Stimulated activated naive CD8-positive, alpha-beta T cell treated with anti-CD3 and anti-CD28 coated beads, Interleukin-15, Interleukin-2, amounts not matched to agents 100 ng/mL and 50 ng/mL, for 24 hours (primary cell): Measurements from ENCODE around the gene GNPTAB.
A peak's percentile ranks its signal among the peaks of the same experiment; 100 is the strongest.
"Not testable (repeated sequence)": the region's sequence is repeated elsewhere in the genome, so short reads cannot be mapped to it uniquely, and the experiment has no call there.

Experiments used
- H3K27ac Mint-ChIP-seq: one replicate; pipeline ENCODE4 v1.8.0; 2021; ENCODE audit warnings: mild to moderate bottlenecking, mixed read lengths
- H3K27me3 Mint-ChIP-seq: one replicate; pipeline ENCODE4 v1.8.0; 2021; ENCODE audit warnings: mixed read lengths
- H3K36me3 Mint-ChIP-seq: one replicate; pipeline ENCODE4 v1.8.0; 2021; ENCODE audit warnings: low read depth, mixed read lengths
- H3K4me1 Mint-ChIP-seq: one replicate; pipeline ENCODE4 v1.8.0; 2021; ENCODE audit warnings: low read depth, mixed read lengths
- H3K4me3 Mint-ChIP-seq: one replicate; pipeline ENCODE4 v1.8.0; 2021; ENCODE audit warnings: mild to moderate bottlenecking, mixed read lengths
- H3K9me3 Mint-ChIP-seq: one replicate; pipeline ENCODE4 v1.8.0; 2021; ENCODE audit warnings: mixed read lengths

The GNPTAB gene

DNA sequence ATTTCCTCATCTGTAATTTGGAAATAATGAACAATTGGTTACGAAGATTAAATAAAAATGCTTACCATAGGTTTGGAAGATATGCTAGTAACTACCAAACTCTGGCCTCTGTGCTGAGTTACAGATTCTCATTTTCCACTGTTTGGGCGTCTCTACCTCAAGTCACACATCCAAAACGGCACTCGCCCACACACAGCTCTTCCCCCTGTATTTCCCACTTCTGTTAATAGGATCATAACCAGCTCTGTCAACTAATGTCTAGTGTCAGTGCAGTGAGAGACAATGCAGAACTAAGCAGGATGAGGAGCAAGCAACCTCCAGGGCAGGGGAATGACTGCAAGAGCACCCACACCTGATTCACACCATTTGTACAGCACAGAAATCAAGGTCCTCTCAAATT, 80.6 kb downstream of the GNPTAB start:
- no peak overlapping the region for H3K27ac Mint-ChIP-seq
- H3K27me3 Mint-ChIP-seq: no peaks in the 10 kb centered on the region
- H3K4me1 Mint-ChIP-seq: peaks cover 2% of the 10 kb centered on the region
- peaks cover 69% of the 10 kb centered on the region for H3K36me3 Mint-ChIP-seq
- H3K4me3 Mint-ChIP-seq: no peak overlapping the region
- no peaks in the 10 kb centered on the region for H3K9me3 Mint-ChIP-seq

DNA sequence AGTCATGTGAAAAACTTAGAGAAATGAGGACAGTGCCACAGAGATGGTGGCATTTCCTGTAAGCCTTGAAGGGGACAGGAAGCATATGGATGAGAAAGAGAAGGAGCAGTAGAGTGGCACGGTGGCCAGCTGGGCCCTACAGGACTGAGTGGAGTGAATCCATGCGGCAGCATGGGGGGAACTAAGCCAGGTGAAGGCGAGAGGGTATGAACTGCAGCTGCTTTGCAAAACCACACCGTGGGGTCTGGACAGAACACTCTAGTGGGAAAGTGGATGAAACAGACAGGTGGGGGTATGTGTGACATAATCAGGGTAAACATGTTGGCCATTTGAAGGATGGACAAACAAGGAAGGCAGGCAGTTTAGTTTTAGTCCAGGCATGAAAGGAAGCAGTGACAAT, 81.1 kb downstream of the GNPTAB start:
- Mint-ChIP-seq H3K4me1 (peaks cover 7% of the 10 kb centered on the region), H3K27ac (peak overlapping the region; percentile 16), H3K4me3 (no peak overlapping the region), H3K36me3 (peaks cover 69% of the 10 kb centered on the region), H3K9me3 (no peaks in the 10 kb centered on the region), H3K27me3 (no peaks in the 10 kb centered on the region)

DNA sequence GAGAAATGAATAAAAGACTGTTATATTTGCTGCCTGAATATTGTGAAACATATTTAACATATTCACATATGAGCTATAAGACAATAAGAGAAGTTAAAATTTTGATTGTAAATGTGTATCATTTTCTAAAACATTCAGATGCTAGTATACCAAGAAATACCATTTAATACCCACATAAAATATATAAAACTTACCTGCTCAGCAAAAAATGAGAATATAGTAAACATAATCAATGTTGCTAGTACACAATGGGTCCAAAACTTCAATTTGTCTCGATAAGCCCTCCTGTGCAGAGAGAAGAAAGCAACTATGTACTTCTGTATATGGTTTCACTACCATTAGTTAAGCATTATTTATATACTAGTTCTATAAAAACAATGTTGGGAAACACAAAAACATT, 81.9 kb downstream of the GNPTAB start:
- peaks cover 75% of the 10 kb centered on the region for H3K36me3 Mint-ChIP-seq
- no peaks in the 10 kb centered on the region for H3K27me3 Mint-ChIP-seq
- peaks cover 15% of the 10 kb centered on the region for H3K4me1 Mint-ChIP-seq
- H3K4me3 Mint-ChIP-seq: no peak overlapping the region
- H3K27ac Mint-ChIP-seq: no peak overlapping the region
- H3K9me3 Mint-ChIP-seq: no peaks in the 10 kb centered on the region

DNA sequence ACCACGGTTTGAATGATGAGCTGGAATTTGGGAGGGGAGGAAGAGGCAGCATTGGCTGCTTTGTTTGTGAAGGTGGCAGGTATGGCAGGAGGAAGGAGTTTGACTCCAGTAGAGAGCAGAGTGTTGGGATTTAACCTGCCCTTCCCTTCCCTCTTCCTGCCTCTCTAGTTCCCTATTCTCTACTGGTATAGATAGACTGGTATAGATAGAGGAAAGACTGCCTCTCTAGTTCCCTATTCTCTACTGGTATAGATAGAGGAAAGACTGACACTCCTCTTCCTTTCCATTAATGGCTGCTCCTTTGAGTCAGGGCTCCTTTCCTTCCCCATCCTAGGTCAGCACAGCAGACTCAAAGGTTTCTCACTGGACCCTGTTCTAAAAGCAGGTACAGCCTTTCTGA, 83.1 kb downstream of the GNPTAB start:
- Mint-ChIP-seq H3K4me1 (peaks cover 27% of the 10 kb centered on the region), H3K36me3 (peaks cover 78% of the 10 kb centered on the region), H3K9me3 (no peaks in the 10 kb centered on the region), H3K4me3 (no peak overlapping the region), H3K27ac (no peak overlapping the region), H3K27me3 (no peaks in the 10 kb centered on the region)

DNA sequence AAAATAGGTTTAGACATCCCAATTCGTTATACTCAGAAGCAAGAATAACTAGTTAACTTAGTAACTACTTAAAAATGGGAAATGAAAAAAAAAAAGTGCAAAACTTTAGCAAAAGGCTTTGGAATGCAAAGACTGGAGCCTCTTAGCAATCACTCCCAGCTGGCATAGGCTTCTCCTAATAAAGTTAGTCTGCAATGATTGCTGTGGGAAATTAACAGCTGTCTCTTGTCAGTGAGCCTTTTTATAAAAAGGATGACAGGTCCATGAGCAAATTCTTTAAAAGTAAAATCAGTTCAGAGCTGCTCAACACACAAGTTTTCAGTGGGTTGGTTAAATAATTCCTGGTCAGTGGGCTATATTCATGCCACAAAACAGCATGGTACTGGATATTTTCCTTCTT, 84.1 kb downstream of the GNPTAB start:
- no peaks in the 10 kb centered on the region for H3K27me3 Mint-ChIP-seq
- H3K4me3 Mint-ChIP-seq: no peak overlapping the region
- no peak overlapping the region for H3K27ac Mint-ChIP-seq
- H3K4me1 Mint-ChIP-seq: peaks cover 28% of the 10 kb centered on the region
- no peaks in the 10 kb centered on the region for H3K9me3 Mint-ChIP-seq
- H3K36me3 Mint-ChIP-seq: peaks cover 76% of the 10 kb centered on the region

DNA sequence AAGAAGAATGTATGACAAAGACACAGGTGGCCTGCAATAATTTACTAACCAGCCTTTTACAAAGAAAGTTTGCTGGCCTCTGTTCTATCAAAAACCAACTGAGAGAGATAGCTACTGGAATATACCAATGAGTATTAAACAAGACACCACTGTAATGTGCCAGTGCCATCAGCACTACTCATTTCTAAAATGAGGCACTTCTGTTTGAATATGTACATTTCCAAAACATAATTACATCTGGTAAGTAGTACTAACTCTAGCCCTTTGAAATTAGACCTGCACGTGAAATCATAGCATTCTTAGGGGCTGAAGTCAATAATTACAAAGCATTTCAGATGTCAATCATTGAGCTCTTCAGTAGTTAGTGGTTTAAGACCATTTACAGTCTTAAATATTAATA, 84.6 kb downstream of the GNPTAB start:
- H3K4me3 Mint-ChIP-seq: no peak overlapping the region
- no peak overlapping the region for H3K27ac Mint-ChIP-seq
- peaks cover 76% of the 10 kb centered on the region for H3K36me3 Mint-ChIP-seq
- no peaks in the 10 kb centered on the region for H3K9me3 Mint-ChIP-seq
- H3K4me1 Mint-ChIP-seq: peaks cover 28% of the 10 kb centered on the region
- no peaks in the 10 kb centered on the region for H3K27me3 Mint-ChIP-seq

DNA sequence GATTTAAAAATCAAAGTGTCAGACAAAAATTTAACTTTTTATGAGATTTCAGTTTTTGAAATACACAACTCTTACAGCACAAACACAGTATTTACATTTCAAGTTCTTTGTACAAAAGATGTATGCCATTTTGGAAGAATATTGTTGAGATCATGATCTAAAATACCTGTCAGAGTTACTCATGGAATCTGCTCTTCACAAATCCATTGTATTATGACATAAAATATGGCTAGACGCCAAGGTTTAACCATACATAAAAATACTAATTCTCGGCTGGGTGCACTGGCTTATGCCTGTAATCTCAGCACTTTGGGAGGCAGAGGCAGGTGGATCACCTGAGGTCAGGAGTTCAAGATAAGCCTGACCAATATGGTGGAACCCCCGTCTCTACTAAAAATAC, 85.3 kb downstream of the GNPTAB start:
- H3K4me1 Mint-ChIP-seq: peaks cover 28% of the 10 kb centered on the region
- H3K9me3 Mint-ChIP-seq: no peaks in the 10 kb centered on the region
- H3K36me3 Mint-ChIP-seq: peaks cover 77% of the 10 kb centered on the region
- H3K4me3 Mint-ChIP-seq: no peak overlapping the region
- no peak overlapping the region for H3K27ac Mint-ChIP-seq
- H3K27me3 Mint-ChIP-seq: no peaks in the 10 kb centered on the region

DNA sequence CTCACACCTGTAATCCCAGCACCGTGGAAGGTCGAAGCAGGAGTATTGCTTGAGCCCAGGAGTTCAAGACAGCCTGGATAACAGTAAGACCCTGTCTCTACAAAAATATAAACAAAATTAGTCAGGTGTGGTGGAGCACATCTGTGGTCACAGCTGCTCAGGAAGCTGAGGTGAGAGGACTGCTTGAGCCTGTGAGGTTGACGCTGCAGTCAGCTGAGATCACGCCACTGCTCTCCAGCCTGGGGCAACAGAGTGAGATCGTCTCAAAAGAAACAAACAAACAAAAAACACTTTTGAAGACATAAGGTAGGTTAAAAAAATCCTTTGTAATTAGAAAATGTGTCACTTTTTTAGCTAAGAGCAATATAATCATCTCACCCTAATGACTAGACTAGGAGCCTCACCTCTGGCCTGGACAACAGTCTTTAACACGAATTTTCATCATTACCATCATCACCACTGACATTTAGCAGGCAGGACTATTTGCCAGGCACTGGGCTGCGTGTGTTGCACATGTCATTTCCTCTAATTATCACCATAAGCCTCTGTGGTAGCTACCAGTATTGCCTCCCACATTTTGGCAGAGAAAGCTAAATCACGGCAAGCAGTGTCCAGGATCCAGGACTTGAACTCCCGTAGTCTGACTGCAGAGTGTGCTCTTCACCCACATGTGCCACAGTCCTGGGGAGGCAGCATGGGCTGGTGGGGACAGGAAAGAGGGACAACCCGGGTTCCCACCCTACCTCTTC, 86.9 kb downstream of the GNPTAB start:
- H3K27ac Mint-ChIP-seq: peak overlapping the region; percentile 53

DNA sequence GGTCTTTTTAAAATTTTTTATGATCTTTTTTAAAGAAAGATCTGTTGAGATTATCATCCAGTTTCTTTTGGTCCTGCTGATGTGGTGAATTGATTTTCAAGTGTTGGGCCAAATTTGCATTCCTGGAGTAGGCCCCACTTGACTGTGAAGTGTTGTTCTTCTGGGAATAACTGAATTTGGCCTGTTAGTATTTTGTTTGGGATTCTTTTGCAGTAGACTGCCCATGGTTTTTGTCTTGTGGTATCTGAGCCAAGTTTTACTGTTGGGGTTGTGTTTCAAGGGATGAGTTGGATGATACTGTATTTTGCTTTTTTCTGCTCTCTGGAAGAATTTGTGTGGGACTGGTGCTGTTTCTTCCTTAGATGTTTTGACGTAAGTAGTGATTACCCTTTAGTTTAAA, 87.5 kb downstream of the GNPTAB start:
- peak overlapping the region; percentile 32 for H3K27ac Mint-ChIP-seq
- H3K4me1 Mint-ChIP-seq: peaks cover 28% of the 10 kb centered on the region
- H3K36me3 Mint-ChIP-seq: peaks cover 65% of the 10 kb centered on the region
- no peaks in the 10 kb centered on the region for H3K27me3 Mint-ChIP-seq
- no peak overlapping the region for H3K4me3 Mint-ChIP-seq
- no peaks in the 10 kb centered on the region for H3K9me3 Mint-ChIP-seq

More for the DNA sequence above, 86.9 kb downstream of the GNPTAB start:
- Mint-ChIP-seq H3K36me3 (peaks cover 71% of the 10 kb centered on the region), H3K27me3 (no peaks in the 10 kb centered on the region), H3K4me1 (peaks cover 28% of the 10 kb centered on the region), H3K4me3 (no peak overlapping the region), H3K9me3 (no peaks in the 10 kb centered on the region)

DNA sequence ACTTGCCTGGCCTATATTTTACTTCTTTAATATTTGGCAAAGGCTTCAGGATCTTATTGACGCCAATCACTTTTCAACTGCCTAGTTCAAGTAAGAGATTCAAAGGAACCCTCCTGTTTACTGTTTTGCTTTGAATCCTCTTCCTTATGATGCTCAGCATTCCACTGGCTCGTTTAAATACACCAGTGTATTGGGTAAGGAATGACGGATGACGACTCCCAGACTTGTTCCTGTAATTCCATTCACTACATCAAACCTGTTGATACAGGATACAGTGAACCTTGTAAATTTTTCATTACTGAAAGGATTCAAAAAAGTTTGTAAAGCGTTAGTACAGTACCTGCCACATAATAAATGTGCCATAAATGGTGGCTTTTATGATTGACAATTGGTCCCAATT, 89.8 kb downstream of the GNPTAB start:
- no peaks in the 10 kb centered on the region for H3K9me3 Mint-ChIP-seq
- H3K4me1 Mint-ChIP-seq: peaks cover 28% of the 10 kb centered on the region
- peaks cover 58% of the 10 kb centered on the region for H3K36me3 Mint-ChIP-seq
- H3K4me3 Mint-ChIP-seq: no peak overlapping the region
- H3K27ac Mint-ChIP-seq: no peak overlapping the region
- no peaks in the 10 kb centered on the region for H3K27me3 Mint-ChIP-seq

DNA sequence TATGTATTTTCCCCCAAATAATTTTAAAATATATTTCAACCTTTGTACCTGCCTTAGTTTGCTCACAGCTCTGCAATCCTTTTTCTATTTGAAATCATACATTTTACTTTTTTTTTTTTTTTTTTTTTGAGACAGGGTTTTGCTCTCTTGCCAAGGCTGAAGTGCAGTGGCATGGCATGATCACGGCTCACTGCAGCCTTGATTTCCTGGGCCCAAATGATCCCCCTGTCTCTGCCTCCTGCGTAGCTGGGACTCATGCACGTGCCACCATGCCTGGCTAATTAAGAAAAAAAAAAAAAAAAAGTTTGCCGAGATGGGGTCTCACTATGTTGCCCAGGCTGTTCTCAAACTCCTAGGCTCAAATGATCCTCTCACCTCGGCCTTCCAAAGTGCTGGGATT, 90.2 kb downstream of the GNPTAB start:
- no peak overlapping the region for H3K27ac Mint-ChIP-seq
- peaks cover 56% of the 10 kb centered on the region for H3K36me3 Mint-ChIP-seq
- peaks cover 28% of the 10 kb centered on the region for H3K4me1 Mint-ChIP-seq
- H3K4me3 Mint-ChIP-seq: no peak overlapping the region
- H3K9me3 Mint-ChIP-seq: no peaks in the 10 kb centered on the region
- H3K27me3 Mint-ChIP-seq: no peaks in the 10 kb centered on the region

DNA sequence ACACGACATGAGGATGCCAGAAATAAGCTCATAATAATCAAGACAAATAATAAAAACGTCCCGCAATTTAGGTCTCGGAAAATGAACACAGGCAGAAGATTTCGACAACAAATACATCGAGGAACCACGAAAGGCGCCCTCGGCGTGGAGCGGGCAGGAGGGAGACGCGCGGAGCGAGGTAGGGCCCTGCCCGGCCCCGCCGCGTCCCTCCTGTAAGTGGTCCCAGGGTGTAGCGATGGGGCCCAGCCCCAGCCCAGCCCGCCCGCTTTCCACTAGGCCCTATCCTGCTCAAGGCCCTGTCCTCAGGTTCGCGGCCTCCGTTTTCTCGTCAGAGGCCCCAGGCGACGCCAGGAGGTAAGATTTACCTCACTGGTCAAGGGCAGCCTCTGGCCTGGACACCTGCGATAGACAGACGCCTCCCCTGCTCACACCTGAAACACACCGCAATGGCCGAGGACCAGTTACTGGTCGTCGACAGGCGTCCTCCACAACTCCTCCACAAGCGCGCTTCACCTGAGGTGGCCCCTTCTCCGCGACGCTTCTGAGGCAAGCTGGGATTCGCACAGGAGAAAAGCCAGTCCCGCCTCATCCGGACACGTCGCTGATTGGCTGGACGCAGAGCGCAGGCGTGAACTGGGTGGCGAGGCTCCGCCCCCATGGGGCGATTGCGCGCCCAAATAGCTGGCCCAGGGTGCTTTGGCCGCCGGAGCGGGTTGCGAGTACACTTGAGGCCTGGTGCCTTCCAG, 91.7 kb downstream of the GNPTAB start, which contains the start of gene SYCP3:
SYCP3 (minus strand) TSS at position 543 of the 746 bp plus-strand sequence. CDS start 1,527 bp downstream, outside the sequence.
- no peaks in the 10 kb centered on the region for H3K27me3 Mint-ChIP-seq
- no peak within 1 kb of the TSS for H3K4me3 Mint-ChIP-seq
- H3K4me1 Mint-ChIP-seq: peaks cover 15% of the 10 kb centered on the region
- H3K9me3 Mint-ChIP-seq: no peaks in the 10 kb centered on the region
- peaks cover 42% of the 10 kb centered on the region for H3K36me3 Mint-ChIP-seq
- no peak within 1 kb of the TSS for H3K27ac Mint-ChIP-seq

DNA sequence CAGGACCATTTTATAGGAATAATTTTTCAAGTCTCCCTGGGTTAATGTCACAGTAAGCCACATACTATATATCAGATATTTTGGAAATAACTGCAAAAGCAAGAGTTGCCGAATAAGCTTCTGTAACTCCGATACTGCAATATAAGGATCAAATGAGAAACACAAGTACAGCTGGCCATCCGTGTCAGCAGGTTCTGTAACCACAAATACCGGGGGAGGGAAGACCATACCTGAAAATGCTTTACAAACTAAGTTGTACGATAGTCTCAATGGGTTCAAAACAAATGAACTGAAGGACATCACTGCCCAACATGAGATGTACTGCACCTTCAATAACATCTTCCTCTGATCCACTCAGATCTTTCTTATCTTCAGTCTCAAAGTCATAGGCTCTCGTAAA, 93.3 kb downstream of the GNPTAB start:
- Mint-ChIP-seq H3K27ac (no peak overlapping the region), H3K36me3 (peaks cover 35% of the 10 kb centered on the region), H3K9me3 (no peaks in the 10 kb centered on the region), H3K27me3 (no peaks in the 10 kb centered on the region), H3K4me3 (no peak overlapping the region), H3K4me1 (no peaks in the 10 kb centered on the region)

DNA sequence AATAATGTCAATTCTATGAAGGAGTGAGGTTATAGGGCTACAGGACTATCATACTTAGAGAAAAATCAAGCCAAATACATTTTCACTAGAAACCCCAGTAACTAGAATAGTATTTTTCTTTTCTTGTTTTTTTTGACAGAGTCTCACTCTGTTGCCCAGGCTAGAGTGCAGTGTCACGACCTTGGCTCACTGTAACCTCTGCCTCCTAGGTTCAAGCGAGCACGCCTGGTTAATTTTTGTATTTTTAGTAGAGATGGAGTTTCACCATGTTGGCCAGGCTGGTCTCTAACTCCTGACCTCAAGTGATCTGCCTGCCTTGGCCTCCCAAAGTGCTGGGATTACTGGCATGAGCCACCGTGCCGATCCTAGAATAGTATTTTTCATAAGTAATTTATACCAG, 96.3 kb downstream of the GNPTAB start:
- H3K4me1 Mint-ChIP-seq, H3K27ac Mint-ChIP-seq, H3K27me3 Mint-ChIP-seq, H3K9me3 Mint-ChIP-seq, H3K4me3 Mint-ChIP-seq: not testable (repeated sequence)
- peaks cover 34% of the 10 kb centered on the region for H3K36me3 Mint-ChIP-seq

DNA sequence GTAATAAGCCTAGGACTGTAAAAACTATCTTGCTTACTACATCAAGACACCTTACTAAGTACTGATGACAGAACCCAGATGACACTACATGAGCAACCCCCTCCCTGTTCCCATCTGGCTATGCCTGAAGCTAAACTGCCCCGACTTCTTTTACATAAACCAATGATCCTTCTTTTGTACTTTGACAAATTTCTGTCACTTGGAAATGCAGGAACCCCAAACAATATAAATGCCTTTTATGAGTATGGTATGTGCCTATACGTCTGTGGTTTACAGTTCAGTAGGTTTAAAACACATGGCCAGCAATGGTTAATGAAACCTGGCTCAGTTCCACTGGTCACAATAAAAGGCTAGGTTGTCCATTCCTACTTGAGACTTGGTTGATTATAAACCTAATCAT, 97.6 kb downstream of the GNPTAB start:
- Mint-ChIP-seq H3K27ac (no peak overlapping the region), H3K9me3 (no peaks in the 10 kb centered on the region), H3K4me1 (no peaks in the 10 kb centered on the region), H3K4me3 (no peak overlapping the region), H3K36me3 (peaks cover 43% of the 10 kb centered on the region), H3K27me3 (no peaks in the 10 kb centered on the region)
